Measurements from ENCODE around the gene PRKCE. TPM values are rescaled to one million over a fixed set of nuclear protein-coding genes. Genes with fewer than 3 reads are reported as not detected.
A peak's percentile ranks its signal among the peaks of the same experiment; 100 is the strongest.

Gene PRKCE
- total RNA-seq, 1 donor from 2014 or later = 23.1 TPM

- no peak for DNase-seq (ENCODE audit: low read depth, low spot score)
These were observed 380.8 kb downstream of the PRKCE start for GRCh38 chr2:46032161-46032813.

GRCh38 chr2:46032996-46033395 lies 381.5 kb downstream of the PRKCE start:
- DNase-seq (ENCODE audit: low read depth, low spot score) = no peak

DNA sequence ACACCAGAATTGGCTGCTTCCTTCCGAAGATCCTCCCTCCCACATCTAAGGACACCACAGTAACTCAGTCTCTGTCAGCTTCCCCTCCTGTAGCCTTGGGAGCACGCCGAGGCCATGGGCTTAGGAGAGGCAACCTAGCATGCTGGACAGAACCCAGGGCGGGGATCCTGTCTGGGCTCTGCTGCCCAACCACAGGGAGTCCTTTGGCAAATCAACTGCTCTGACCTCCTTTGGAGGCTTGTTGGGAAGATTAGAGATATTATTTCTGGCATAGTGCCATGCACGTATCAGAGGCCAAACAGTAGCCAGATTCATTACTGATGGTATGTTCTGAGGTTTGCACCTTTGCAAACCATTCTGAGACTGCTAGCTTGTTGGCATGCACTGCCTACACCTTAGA lies 383.1 kb downstream of the PRKCE start:
- no peak for DNase-seq (ENCODE audit: low read depth, low spot score)

GRCh38 chr2:46036929-46037328 lies 385.5 kb downstream of the PRKCE start:
- no peak for DNase-seq (ENCODE audit: low read depth, low spot score)

- no peak for DNase-seq (ENCODE audit: low read depth, low spot score)
These were observed 388.2 kb downstream of the PRKCE start for GRCh38 chr2:46039543-46040303.

DNA sequence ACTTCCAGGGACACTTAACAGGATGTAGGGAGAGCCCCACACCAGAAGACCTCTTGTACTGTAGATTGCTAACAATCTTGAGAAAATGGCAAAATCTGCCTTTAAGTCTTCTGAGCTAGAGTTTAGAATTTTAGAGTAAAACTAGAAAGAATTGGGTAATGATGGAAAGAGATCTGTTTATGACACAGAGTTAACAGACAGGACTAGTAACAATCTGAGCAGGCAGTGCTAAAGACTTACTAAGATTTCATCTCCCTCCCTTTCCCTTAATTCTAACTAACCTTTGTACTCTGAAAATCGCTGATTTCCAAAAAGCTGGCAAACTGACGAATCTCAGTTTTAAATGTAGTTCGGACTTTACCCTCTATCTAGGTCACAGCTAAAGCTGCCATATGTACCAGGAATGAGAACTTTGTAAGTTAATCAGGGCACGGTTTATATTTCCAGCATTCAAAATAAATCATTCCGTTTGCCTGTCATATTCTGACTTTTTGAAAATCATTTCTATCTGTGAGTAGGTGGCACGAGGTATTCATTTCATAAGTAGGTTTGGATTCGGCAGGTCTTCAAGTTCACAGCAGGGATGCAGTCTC lies 389.2 kb downstream of the PRKCE start:
- no peak for DNase-seq (ENCODE audit: low read depth, low spot score)

DNA sequence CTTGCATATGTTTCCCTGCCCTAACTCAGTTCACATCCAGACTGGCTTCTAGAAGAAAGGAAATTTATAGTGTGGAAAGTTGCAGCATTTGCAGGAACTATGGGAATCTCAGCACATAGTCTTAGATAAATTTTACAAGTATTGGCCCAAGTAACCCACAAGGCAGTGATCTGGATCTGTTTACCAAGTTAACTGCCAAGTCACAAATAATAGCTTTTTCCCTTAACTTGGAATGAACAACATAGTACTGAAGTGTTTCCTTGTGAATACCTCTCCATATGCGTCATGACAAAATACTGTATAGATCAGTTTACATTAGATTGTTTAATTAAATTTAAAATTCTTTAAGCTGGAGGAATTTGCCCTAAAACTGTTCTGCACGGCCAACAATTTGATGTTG lies 390.0 kb downstream of the PRKCE start:
- no peak for DNase-seq (ENCODE audit: low read depth, low spot score)

- DNase-seq (ENCODE audit: low read depth, low spot score) = no peak
These were observed 390.7 kb downstream of the PRKCE start for GRCh38 chr2:46042207-46042637.

GRCh38 chr2:46042711-46043110 lies 391.2 kb downstream of the PRKCE start:
- no peak for DNase-seq (ENCODE audit: low read depth, low spot score)

DNA sequence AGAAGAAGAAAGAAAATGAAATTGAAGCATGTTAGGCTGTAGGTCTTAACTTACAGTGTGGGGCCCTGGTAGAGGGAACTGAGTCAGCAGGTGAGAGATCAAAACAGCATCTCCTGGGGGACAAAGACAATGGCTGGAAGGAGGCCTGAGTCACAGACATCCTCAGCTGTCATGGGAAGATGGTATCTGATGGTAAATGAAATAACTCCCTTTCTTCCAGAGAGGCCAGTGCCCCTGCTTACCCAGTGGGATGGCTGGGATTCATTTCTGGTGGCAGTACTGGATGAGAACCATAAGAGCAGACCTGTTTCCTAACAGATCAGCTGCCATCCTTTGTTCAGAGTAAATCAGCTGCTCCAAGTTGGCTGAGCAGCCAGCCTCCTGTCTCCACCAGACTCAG lies 394.4 kb downstream of the PRKCE start:
- peak; percentile 52 for DNase-seq (ENCODE audit: low read depth, low spot score)

GRCh38 chr2:46047290-46047689 lies 395.8 kb downstream of the PRKCE start:
- no peak for DNase-seq (ENCODE audit: low read depth, low spot score)

GRCh38 chr2:46048693-46049092 lies 397.2 kb downstream of the PRKCE start:
- no peak for DNase-seq (ENCODE audit: low read depth, low spot score)

GRCh38 chr2:46050027-46050426 lies 398.6 kb downstream of the PRKCE start:
- DNase-seq (ENCODE audit: low read depth, low spot score) = no peak

GRCh38 chr2:46050489-46050888 lies 399.0 kb downstream of the PRKCE start:
- no peak for DNase-seq (ENCODE audit: low read depth, low spot score)

DNA sequence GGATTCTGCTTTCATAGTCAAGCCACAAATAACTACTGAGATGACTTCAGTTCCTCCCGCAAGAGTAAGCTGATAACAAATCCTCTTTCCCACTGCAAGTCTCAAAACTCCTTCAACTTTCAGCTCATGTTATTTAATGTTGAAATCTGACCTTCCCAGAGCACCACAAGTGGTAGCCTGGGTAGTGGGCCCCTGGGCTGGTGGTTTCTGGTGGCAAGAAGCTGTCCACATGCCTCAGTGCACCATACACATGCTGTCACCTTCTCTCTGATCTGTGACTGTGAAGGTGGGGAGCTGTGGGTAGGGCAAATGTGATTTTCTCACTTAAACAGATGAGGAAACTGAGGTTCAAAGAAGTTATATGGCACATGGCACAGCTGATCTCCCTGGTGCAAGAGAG lies 399.6 kb downstream of the PRKCE start:
- DNase-seq (ENCODE audit: low read depth, low spot score) = no peak

DNA sequence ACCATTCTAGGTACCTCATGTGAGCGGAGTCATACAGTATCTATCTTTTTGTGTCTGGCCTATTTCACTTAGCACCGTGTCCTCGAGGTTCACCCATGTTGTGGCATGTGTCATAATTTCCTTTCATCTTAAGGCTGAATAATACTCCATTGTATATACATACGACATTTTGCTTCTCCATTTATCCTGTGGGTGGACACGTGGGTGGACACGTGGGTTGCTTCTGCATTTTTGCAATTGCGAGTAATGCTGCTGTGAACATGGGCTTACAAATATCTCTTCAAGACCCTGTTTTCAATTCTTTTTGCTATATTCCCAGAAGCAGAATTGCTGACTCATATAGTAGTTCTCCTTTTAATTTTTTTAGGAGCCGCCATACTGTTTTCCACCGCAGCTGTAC lies 402.1 kb downstream of the PRKCE start:
- no peak for DNase-seq (ENCODE audit: low read depth, low spot score)

GRCh38 chr2:46056541-46056940 lies 405.1 kb downstream of the PRKCE start:
- no peak for DNase-seq (ENCODE audit: low read depth, low spot score)

DNA sequence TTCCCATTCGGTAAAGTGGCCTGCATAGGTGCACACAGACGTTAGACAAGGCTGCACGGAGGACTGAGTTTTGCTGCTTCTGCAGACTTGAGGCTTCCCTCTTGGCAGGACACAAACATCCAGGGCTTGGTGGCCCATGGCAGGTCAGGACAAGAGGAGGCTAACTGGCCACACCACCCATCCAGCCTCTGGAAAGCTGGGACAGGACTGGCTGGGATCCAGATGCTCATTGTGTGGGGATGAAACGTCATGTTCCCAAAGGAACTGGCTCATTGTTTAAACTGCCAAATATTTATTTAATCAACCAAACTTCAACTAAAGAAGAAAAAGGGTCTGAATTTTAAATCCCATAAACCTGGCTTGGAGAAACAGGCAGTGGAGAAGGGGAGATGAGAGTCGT lies 406.7 kb downstream of the PRKCE start:
- no peak for DNase-seq (ENCODE audit: low read depth, low spot score)

DNA sequence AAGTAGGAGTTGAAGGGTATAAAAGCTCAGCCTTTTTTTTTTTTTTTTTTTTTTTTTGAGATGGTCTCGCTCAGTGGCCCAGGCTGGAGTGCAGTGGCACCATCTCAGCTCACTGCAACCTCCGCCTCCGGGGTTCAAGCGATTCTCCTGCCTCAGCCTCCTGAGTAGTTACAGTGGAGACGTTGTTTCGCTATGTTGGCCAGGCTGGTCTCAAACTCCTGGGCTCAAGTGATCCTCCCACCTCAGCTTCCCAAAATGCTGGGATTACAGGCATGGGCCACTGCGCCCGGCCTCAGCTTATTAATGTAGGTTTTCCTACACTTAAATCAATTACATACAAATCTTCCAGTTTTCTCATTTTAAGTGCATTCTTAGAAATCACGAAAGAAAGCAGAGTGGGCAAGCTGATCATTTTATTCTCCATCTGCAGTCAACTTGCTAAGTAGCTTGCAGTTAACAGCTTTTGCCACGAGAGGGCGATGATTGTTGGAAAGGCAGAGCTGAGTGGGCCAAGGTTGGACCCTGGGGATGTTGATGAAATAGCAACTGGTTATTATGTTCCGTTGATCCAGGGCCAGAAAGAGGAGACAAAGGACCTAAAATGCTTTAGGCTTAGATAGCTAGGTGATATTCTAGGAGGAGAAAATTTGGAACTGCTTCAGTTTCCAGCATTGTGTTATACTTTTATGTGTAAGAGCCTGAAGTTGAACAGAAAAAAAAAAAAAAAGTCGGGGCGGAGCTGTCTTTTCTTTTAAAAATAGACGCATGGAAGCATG lies 411.4 kb downstream of the PRKCE start:
- peak; percentile 78 for DNase-seq (ENCODE audit: low read depth, low spot score)

- no peak for DNase-seq (ENCODE audit: low read depth, low spot score)
These were observed 412.9 kb downstream of the PRKCE start for GRCh38 chr2:46064396-46064795.

- no peak for DNase-seq (ENCODE audit: low read depth, low spot score)
These were observed 413.7 kb downstream of the PRKCE start for GRCh38 chr2:46065152-46065551.

GRCh38 chr2:46066116-46066515 lies 414.6 kb downstream of the PRKCE start:
- no peak for DNase-seq (ENCODE audit: low read depth, low spot score)
